CMK (cell line): ENCODE results near the gene TNFSF9.
"Not testable (repeated sequence)": the region's sequence is repeated elsewhere in the genome, so short reads cannot be mapped to it uniquely, and the experiment has no call there.

Experiments
- DNase-seq: peaks from one replicate; pipeline ENCODE4 v3.0.0-alpha.2; 2010; ENCODE audit warnings: low read depth

The TNFSF9 gene

GRCh38 chr19:6532244-6532999 lies 1.6 kb downstream of the TNFSF9 start:
- no peak for DNase-seq

GRCh38 chr19:6533000-6533328 lies 2.1 kb downstream of the TNFSF9 start:
- no peak for DNase-seq

- no peak for DNase-seq
Measured at GRCh38 chr19:6533746-6534418, 3.1 kb downstream of the TNFSF9 start.

GRCh38 chr19:6534451-6535093 lies 3.7 kb downstream of the TNFSF9 start:
- DNase-seq = no peak

- DNase-seq = no peak
Measured at GRCh38 chr19:6535558-6536137, 4.8 kb downstream of the TNFSF9 start.

GRCh38 chr19:6539514-6539913 lies 8.7 kb downstream of the TNFSF9 start:
- no peak for DNase-seq

- no peak for DNase-seq
Measured at GRCh38 chr19:6540918-6541689, 10.3 kb downstream of the TNFSF9 start.

GRCh38 chr19:6543866-6544347 lies 13.1 kb downstream of the TNFSF9 start:
- no peak for DNase-seq

GRCh38 chr19:6550679-6551078 lies 19.9 kb downstream of the TNFSF9 start:
- not testable (repeated sequence) for DNase-seq

GRCh38 chr19:6551091-6551490 lies 20.3 kb downstream of the TNFSF9 start:
- DNase-seq = no peak

GRCh38 chr19:6551607-6552450 lies 21.0 kb downstream of the TNFSF9 start:
- no peak for DNase-seq

- no peak for DNase-seq
Measured at GRCh38 chr19:6556043-6556449, 25.2 kb downstream of the TNFSF9 start.

- no peak for DNase-seq
Measured at GRCh38 chr19:6556480-6557195, 25.8 kb downstream of the TNFSF9 start.

GRCh38 chr19:6562437-6562836 lies 31.6 kb downstream of the TNFSF9 start:
- DNase-seq = not testable (repeated sequence)

- peak; percentile 31 for DNase-seq
Measured at GRCh38 chr19:6564393-6564792, 33.6 kb downstream of the TNFSF9 start.

- not testable (repeated sequence) for DNase-seq
Measured at GRCh38 chr19:6566727-6567126, 35.9 kb downstream of the TNFSF9 start.

- no peak for DNase-seq
Measured at GRCh38 chr19:6568010-6568526, 37.2 kb downstream of the TNFSF9 start.

GRCh38 chr19:6568816-6569215 lies 38.0 kb downstream of the TNFSF9 start:
- no peak for DNase-seq

GRCh38 chr19:6570764-6571163 lies 39.9 kb downstream of the TNFSF9 start:
- DNase-seq = no peak

- DNase-seq = no peak
Measured at GRCh38 chr19:6571167-6571566, 40.3 kb downstream of the TNFSF9 start.
